Endothelial cell of umbilical vein (primary cell): ENCODE data around the gene SLC22A23. TPM values are rescaled to one million over a fixed set of nuclear protein-coding genes. Genes with fewer than 3 reads are reported as not detected.
A peak's percentile ranks its signal among the peaks of the same experiment; 100 is the strongest.

Source experiments
- BruUV-seq: library from RNA; stranded (reverse); fragments of 400-500 nt; replicated peaks from 2 replicates; lab custom pipeline; 2021; lab: Mats Ljungman, UMichigan
- CTCF ChIA-PET: fragments of 300-600, 350-600 bp; sonication (Branson Sonifier 250); formaldehyde crosslinking; loops from one replicate; lab custom pipeline; 2021; ENCODE audit warnings: antibody characterized with exemption, inconsistent platforms; lab: Charles Lee
- POLR2A ChIA-PET: fragments of 300-600, 350-600 bp; sonication (Branson Sonifier 250); formaldehyde crosslinking; loops from one replicate; lab custom pipeline; 2021; ENCODE audit warnings: antibody characterized with exemption, inconsistent platforms; lab: Charles Lee
- DNase-seq: peaks from one replicate; pipeline ENCODE4 v3.0.0-alpha.2; 2011; ENCODE audit warnings: low read depth, low spot score
- FAIRE-seq: peaks from 2 replicates; lab custom pipeline; 2011; peaks lifted over from hg19 to GRCh38; lab: Jason Lieb, UNC
- H2AFZ ChIP-seq: 2 replicates; pipeline ENCODE4 v1.6.0; 2012; ENCODE audit warnings: low read depth, low read length, control low read depth, inconsistent platforms
- H3K27ac ChIP-seq: 2 replicates; pipeline ENCODE4 v1.5.1; 2011; ENCODE audit warnings: low read depth, mild to moderate bottlenecking, control low read depth, low read length, moderate library complexity; ENCODE audit not compliant: insufficient read depth
- H3K27me3 ChIP-seq, 2 experiments: 2 replicates each; pipeline versions ENCODE4 v1.6.0 to v1.6.1; 2011; ENCODE audit warnings: low read length in 2 of 2, mixed read lengths in 1 of 2; ENCODE audit not compliant: control insufficient read depth in 2 of 2, insufficient read depth in 2 of 2
- H3K36me3 ChIP-seq, 2 experiments: 2 replicates in 1 of 2; 3 replicates in 1 of 2; pipeline ENCODE4 v1.5.1; 2011; ENCODE audit warnings: low read length in 2 of 2, mild to moderate bottlenecking in 1 of 2, moderate library complexity in 1 of 2; ENCODE audit not compliant: control insufficient read depth in 2 of 2, insufficient read depth in 2 of 2; ENCODE audit errors: extremely low read depth in 1 of 2
- H3K4me1 ChIP-seq: 3 replicates; pipeline ENCODE4 v1.5.1; 2011; ENCODE audit warnings: mild to moderate bottlenecking, low read length; ENCODE audit not compliant: control insufficient read depth, insufficient read depth; ENCODE audit errors: extremely low read depth
- H3K4me2 ChIP-seq: 2 replicates; pipeline ENCODE4 v1.6.1; 2011; ENCODE audit warnings: low read length, control low read depth, mixed read lengths; ENCODE audit not compliant: insufficient read depth
- H3K4me3 ChIP-seq, 3 experiments: fragments of 200-600 bp in 1 of 3; sonication (generic), shearing (Covaris generic) in 1 of 3; replicated peaks in 1 of 3; 2 replicates each; pipeline ENCODE4 v1.5.1; 2011 to 2016; ENCODE audit warnings: control low read depth in 3 of 3, low read length in 3 of 3, mild to moderate bottlenecking in 2 of 3, inconsistent platforms in 1 of 3, low read depth in 1 of 3, moderate library complexity in 1 of 3; ENCODE audit not compliant: insufficient read depth in 1 of 3
- H3K79me2 ChIP-seq: 2 replicates; pipeline ENCODE4 v1.6.0; 2012; ENCODE audit warnings: low read length, inconsistent platforms; ENCODE audit not compliant: control insufficient read depth, insufficient read depth
- H3K9ac ChIP-seq: replicated peaks from 2 replicates; pipeline ENCODE3; 2011; ENCODE audit warnings: low read length, control low read depth; ENCODE audit not compliant: insufficient read depth; ENCODE audit errors: extremely low read depth
- H3K9me1 ChIP-seq: replicated peaks from 3 replicates; pipeline ENCODE4 v1.6.0; 2011; ENCODE audit warnings: mild to moderate bottlenecking, low read length; ENCODE audit not compliant: control insufficient read depth, insufficient read depth; ENCODE audit errors: extremely low read depth
- H3K9me3 ChIP-seq: replicated peaks from 2 replicates; pipeline ENCODE4 v1.5.1; 2012; ENCODE audit warnings: low read length, inconsistent platforms; ENCODE audit not compliant: control insufficient read depth, insufficient read depth
- H4K20me1 ChIP-seq: replicated peaks from 2 replicates; pipeline ENCODE3; 2011; ENCODE audit warnings: mild to moderate bottlenecking, low read length; ENCODE audit not compliant: control insufficient read depth, insufficient read depth; ENCODE audit errors: extremely low read depth
- EZH2 ChIP-seq: IDR thresholded peaks from 2 replicates; pipeline ENCODE4 v1.6.1; 2012; ENCODE audit warnings: borderline replicate concordance, low read depth, mild to moderate bottlenecking, moderate library complexity, low read length, inconsistent platforms; ENCODE audit not compliant: severe bottlenecking
- FOS ChIP-seq: IDR thresholded peaks from 2 replicates; pipeline ENCODE4 v1.6.1; 2011; ENCODE audit warnings: mild to moderate bottlenecking, low read length, moderate library complexity, borderline replicate concordance; ENCODE audit not compliant: insufficient read depth
- JUN ChIP-seq: IDR thresholded peaks from 2 replicates; pipeline ENCODE4 v1.6.1; 2011; ENCODE audit warnings: borderline replicate concordance, low read depth; ENCODE audit not compliant: insufficient read length, insufficient read depth
- MYC ChIP-seq: IDR thresholded peaks from one replicate; pipeline ENCODE4 v1.6.1; 2011; ENCODE audit warnings: mild to moderate bottlenecking, low read depth, low read length
- POLR2AphosphoS5 ChIP-seq: IDR thresholded peaks from 2 replicates; pipeline ENCODE4 v1.6.1; 2012; ENCODE audit warnings: low read depth, mild to moderate bottlenecking, control low read depth, low read length, moderate library complexity; ENCODE audit not compliant: insufficient read depth
- dilution Hi-C: fragments of 300-500 bp; cut with MboI; formaldehyde crosslinking; loops from one replicate; pipeline ENCODE4 v1.15.0; 2019; ENCODE audit warnings: low sequenced_read_pairs; ENCODE audit not compliant: extremely low pct_ligation_motif_present
- intact Hi-C: fragments of 100-400 bp; cut with micrococcal nuclease; formaldehyde crosslinking; loops from one replicate; pipeline ENCODE4 v1.10.0; 2022
- polyA plus RNA-seq, 4 experiments: library from polyadenylated mRNA; depleted of rRNA in 3 of 4; stranded (reverse) in 3 of 4; unstranded in 1 of 4; fragments of >200 nt; gene quantifications; 2 replicates each; pipeline versions ENCODE4 v1.2.1 to v1.2.3, GENCODE V29; 2011 to 2012; ENCODE audit warnings: missing spikeins in 1 of 4
- total RNA-seq: library from RNA; stranded (reverse); gene quantifications from 2 replicates; pipeline ENCODE4 v1.2.3, GENCODE V29; 2021

Gene SLC22A23
- total and polyA plus RNA-seq, 2 donors (not counting 3 experiments of a cell fraction or from before 2014, with no cell fraction given), result 4.2 to 14.3 TPM

GRCh38 chr6:3282476-3283236 is 174.2 kb downstream of the SLC22A23 start:
- intact Hi-C loops (loop anchor here (1.0 to 5.0 kb wide), 2 partner anchors 42 to 630 kb away; no protein-coding TSS in a partner anchor), dilution Hi-C loops (loop anchor here (25.0 kb wide), 1 partner anchor 705 kb away; no protein-coding TSS in a partner anchor)
- Histone ChIP-seq H2AFZ (peak overlapping the region; percentile 13), H3K27ac (peak overlapping the region; percentile 97), H3K9ac (peak overlapping the region; percentile 78), H4K20me1 (no peaks in the 10 kb centered on the region), H3K9me3 (no peaks in the 10 kb centered on the region), H3K4me3 (no peak overlapping the region), H3K27me3 (no peaks in the 10 kb centered on the region), H3K9me1 (no peaks in the 10 kb centered on the region), H3K4me2 (peak overlapping the region; percentile 60), H3K4me1 (peaks cover 27% of the 10 kb centered on the region), H3K36me3 (peaks cover 0 to 7% of the 10 kb centered on the region in 2 experiments), H3K79me2 (no peaks in the 10 kb centered on the region)
- CTCF ChIA-PET, result interaction anchor here (0.9 to 4.0 kb wide), 19 partner anchors 9 to 727 kb away, joined by 3 to 133 read pairs (median 7); partner anchors contain the start of gene FAM50B
- TSS peak; percentile 56 for BruUV-seq
- DNase-seq (no peak), FAIRE-seq (no peak)
- TF ChIP-seq JUN (no peak), EZH2 (no peak), MYC (no peak), POLR2AphosphoS5 (no peak), FOS (no peak)
- POLR2A ChIA-PET, result interaction anchor here (1.4 to 1.9 kb wide), 2 partner anchors 42 to 629 kb away, joined by 4 to 10 read pairs; no protein-coding TSS in a partner anchor
